Measurements from ENCODE around the gene TSPAN5. TPM values are rescaled to one million over a fixed set of nuclear protein-coding genes. Genes with fewer than 3 reads are reported as not detected.
"Not testable (repeated sequence)": the region's sequence is repeated elsewhere in the genome, so short reads cannot be mapped to it uniquely, and the experiment has no call there.

The TSPAN5 gene
- total and polyA plus RNA-seq, 3 donors from 2014 or later = 27.8 to 57.2 (median 30.8) TPM

DNA sequence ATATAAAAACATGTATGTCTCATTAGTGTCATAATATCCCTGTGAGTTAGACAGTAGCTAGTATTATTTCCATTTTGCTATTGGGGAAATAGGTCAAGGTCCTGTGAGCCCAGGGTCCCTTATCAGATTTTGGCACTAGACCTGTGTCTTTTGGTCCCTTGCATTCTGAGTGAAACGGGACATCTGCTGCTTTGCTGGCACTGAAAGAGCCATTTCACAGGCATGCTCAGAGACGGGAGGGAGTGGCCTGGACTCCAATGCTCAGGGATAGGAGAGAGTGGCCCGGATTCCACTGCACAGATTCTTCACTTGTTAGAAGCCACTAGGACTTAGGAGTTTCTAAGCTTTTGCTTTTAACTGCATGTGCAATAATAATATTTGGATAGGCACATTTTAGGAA is 177.2 kb downstream of the TSPAN5 start:
- WGBS, 2 donors = 31 to 37% methylated on average over 3 of the region's 3 CpGs
- no peak overlapping the region for H3K27ac ChIP-seq
- H3K36me3 ChIP-seq (ENCODE audit: low read depth, missing control alignments) = no peaks in the 10 kb centered on the region
- intact Hi-C loops (cut with DNase I; ENCODE audit: low total_unique reads) = no loop called here
- H3K4me3 ChIP-seq = no peak overlapping the region
- no peak for TF ChIP-seq POLR2A (IDR thresholded peaks at IDR 0.05)
- TF ChIP-seq, protein P1, sequence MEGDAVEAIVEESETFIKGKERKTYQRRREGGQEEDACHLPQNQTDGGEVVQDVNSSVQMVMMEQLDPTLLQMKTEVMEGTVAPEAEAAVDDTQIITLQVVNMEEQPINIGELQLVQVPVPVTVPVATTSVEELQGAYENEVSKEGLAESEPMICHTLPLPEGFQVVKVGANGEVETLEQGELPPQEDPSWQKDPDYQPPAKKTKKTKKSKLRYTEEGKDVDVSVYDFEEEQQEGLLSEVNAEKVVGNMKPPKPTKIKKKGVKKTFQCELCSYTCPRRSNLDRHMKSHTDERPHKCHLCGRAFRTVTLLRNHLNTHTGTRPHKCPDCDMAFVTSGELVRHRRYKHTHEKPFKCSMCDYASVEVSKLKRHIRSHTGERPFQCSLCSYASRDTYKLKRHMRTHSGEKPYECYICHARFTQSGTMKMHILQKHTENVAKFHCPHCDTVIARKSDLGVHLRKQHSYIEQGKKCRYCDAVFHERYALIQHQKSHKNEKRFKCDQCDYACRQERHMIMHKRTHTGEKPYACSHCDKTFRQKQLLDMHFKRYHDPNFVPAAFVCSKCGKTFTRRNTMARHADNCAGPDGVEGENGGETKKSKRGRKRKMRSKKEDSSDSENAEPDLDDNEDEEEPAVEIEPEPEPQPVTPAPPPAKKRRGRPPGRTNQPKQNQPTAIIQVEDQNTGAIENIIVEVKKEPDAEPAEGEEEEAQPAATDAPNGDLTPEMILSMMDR (IDR thresholded peaks at IDR 0.05) = no peak
- peak; percentile 66 for DNase-seq
- no peaks in the 10 kb centered on the region for H3K9me3 ChIP-seq
- H3K4me1 ChIP-seq = peaks cover 5% of the 10 kb centered on the region
- no peaks in the 10 kb centered on the region for H3K27me3 ChIP-seq

DNA sequence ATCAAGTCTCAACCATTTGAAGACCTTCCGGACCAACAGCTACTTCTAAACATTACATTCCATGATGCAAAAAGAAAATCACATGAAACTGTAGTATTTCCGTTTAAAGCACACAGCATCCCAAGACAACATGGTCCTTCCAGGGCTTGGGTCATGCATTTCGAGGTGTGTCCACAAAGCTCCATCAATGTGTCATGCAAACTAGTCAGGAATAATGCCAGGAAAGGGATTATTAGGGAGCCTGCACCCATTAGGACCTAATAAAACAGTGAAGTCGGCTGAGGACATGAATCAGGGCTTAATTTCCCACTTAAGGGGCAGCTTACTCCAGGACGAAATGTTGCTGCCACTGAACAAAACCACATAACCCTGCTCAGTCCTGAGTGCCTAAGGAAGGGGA is 177.9 kb downstream of the TSPAN5 start:
- intact Hi-C loops (cut with DNase I; ENCODE audit: low total_unique reads) = no loop called here
- Histone ChIP-seq H3K4me1 (peaks cover 5% of the 10 kb centered on the region), H3K4me3 (no peak overlapping the region), H3K27me3 (no peaks in the 10 kb centered on the region), H3K9me3 (no peaks in the 10 kb centered on the region), H3K36me3 (ENCODE audit: low read depth, missing control alignments) (peaks cover 3% of the 10 kb centered on the region), H3K27ac (no peak overlapping the region)
- no peak for DNase-seq
- WGBS, 2 donors = 85 to 87% methylated on average over 5 of the region's 5 CpGs
- TF ChIP-seq, protein P1 (IDR thresholded peaks at IDR 0.05) = no peak
- TF ChIP-seq POLR2A (IDR thresholded peaks at IDR 0.05) = no peak

DNA sequence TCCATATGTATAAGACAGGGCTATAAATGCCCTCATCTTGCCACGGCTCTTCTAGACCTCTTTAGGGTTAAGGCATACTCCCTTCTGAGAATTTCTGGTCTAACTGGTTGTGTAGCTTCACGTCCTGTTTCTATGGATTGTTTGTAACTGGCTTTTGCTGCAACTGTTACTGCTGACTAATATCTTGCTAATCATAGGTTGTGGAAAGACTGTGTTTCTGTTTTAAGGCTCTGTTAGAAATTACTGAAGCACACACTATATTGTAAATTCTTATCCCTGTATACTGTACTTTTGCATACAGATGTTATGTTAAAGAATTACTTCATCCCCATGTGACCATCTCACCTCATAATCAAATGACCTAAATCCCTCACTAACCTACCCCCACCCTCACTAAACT is 178.8 kb downstream of the TSPAN5 start:
- H3K9me3 ChIP-seq; H3K27me3 ChIP-seq; intact Hi-C loops (cut with DNase I; ENCODE audit: low total_unique reads); H3K4me1 ChIP-seq; H3K4me3 ChIP-seq; H3K36me3 ChIP-seq (ENCODE audit: low read depth, missing control alignments); DNase-seq; H3K27ac ChIP-seq: not testable (repeated sequence)
- WGBS, 2 donors = 84 to 91% methylated on average over 2 of the region's 2 CpGs

DNA sequence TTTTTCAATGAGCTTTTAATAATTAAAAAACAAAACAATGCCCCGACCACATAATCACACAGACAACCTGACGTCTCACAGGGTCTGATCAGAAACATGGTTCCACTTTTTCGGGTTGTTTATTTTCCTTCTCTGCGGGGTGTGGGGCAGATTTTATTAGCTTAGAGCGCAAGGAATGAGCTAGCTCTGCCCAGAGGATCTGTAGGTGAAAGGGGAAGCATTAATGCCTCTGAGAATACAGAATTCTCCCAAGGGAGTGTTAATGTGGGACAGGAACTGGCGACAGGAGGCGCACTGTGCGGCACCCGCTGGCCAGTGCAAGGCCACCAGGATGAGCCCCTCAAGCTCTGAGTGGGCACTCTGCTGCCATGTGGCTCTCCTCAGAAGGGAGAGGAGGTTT is 181.5 kb downstream of the TSPAN5 start:
- Histone ChIP-seq H3K4me3 (no peak overlapping the region), H3K27me3 (no peaks in the 10 kb centered on the region), H3K4me1 (peaks cover 5% of the 10 kb centered on the region), H3K27ac (no peak overlapping the region), H3K9me3 (no peaks in the 10 kb centered on the region), H3K36me3 (ENCODE audit: low read depth, missing control alignments) (peaks cover 3% of the 10 kb centered on the region)
- whole genome bisulfite sequencing, 2 donors = 95 to 98% methylated on average over 9 of the region's 9 CpGs
- no peak for DNase-seq
- intact Hi-C loops (cut with DNase I; ENCODE audit: low total_unique reads) = no loop called here
- TF ChIP-seq POLR2A (IDR thresholded peaks at IDR 0.05) = no peak
- TF ChIP-seq, protein P1 (IDR thresholded peaks at IDR 0.05) = no peak

DNA sequence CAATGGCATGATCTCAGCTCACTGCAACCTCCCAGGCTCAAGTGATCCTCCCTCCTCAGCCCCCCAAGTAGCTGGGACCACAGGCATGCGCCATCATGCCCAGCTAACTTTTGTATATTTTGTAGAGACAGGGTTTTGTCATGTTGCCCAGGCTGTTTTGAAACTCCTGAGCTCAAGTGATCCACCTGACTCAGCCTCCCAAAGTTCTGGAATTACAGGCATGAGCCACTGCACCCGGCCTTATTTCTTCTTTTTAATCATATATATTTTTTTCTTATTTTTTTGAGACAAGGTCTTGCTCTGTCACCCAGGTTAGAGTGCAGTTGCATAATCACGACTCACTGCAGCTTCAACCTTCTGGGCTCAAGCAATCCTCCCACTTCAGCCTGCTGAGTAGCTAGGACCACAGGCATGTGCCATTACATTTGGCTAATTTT is 184.0 kb downstream of the TSPAN5 start:
- no peak overlapping the region for H3K4me3 ChIP-seq
- intact Hi-C loops (cut with DNase I; ENCODE audit: low total_unique reads) = no loop called here
- H3K27ac ChIP-seq = no peak overlapping the region
- H3K4me1 ChIP-seq = peaks cover 6% of the 10 kb centered on the region
- H3K27me3 ChIP-seq = no peaks in the 10 kb centered on the region
- WGBS, 2 donors = 94 to 100% methylated on average over 3 of the region's 3 CpGs
- TF ChIP-seq, protein P1 (IDR thresholded peaks at IDR 0.05) = no peak
- no peak for DNase-seq
- no peaks in the 10 kb centered on the region for H3K9me3 ChIP-seq
- peaks cover 3% of the 10 kb centered on the region for H3K36me3 ChIP-seq (ENCODE audit: low read depth, missing control alignments)

Measured in testis (tissue), 3 donors.